DMS114 treated with DMSO at 0.1 percent for 48 hours (cell line): ENCODE measurements around the gene HOXD10.

Experiments
- DNase-seq: peaks from one replicate; lab custom pipeline; 2025; ENCODE audit not compliant: unreplicated experiment; lab: John Stamatoyannopoulos, UW

The HOXD10 gene

DNA sequence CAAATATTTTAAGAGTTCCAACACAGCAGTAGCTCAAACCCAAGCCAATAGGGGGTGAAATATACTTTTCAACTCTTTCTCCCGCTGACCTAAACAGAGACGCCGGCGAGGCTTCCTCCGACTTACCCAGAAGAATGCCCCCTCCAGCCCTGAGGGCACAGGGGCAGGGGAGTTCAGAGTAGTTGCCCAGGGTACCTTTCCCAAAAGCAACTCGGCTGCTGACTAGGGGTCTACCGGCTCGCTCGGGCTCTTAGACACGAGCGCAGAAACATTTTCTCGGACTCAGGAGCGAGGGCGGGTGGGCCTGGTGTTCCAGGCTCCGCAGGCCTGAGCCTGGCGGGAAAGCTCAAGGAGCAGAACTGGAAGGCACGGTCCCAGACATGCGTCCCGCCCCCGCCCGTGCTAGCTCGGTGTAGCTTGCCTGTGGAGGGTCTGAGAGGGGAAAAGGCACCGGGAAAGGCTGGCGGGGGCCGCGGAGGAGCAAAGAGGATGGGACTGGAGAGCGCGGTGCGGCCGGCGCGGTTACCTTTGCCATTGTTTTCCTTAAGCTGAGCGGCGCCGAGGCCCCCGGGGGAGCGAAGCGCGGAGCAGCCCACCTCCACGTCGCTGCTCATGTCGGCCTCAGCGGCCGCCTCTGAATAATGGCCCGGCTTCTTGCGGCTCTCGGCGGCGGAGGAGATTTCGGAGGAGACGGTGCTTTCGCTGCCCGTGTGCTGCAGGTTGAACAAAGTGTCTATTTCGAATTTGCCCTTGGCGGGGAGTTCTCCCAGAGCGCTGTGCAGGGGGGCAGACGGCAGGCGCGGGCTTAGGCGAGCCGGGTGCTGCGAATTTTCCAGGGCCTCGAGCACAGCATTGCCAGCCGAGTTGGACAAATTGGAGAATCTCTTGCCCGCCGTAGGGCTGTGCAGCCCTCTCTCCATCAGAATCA lies 33.5 kb upstream of the HOXD10 start:
- peak; percentile 18 for DNase-seq

DNA sequence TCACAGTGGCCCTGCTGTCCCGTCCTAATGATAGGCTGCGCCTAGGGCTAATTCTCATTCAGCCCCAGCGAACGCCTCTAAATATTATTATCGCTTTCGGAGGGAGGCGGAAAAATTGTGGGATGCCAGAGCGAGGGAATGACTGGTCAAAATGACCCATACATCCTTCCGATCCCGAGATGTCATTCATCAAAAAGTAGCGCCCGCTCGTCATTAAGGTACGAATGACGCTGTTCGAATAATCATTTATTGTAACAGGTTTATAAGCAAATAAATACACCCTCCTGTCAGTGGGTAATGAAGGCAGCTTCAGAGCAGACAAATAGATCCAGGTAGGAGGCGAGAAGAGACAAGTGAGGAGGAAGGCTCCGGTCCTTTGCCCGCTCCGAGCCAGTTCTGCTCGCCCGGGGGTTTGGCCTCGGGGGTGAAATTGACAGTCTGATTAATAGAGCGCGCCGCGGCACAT lies 32.7 kb upstream of the HOXD10 start, which contains the start of gene EVX2:
TSS of gene EVX2 (minus strand) at position 167 of the 466 bp plus-strand sequence. CDS start 186 bp downstream, outside the sequence.
- no peak for DNase-seq

GRCh38 chr2:176084611-176085119 lies 31.9 kb upstream of the HOXD10 start:
- no peak for DNase-seq

GRCh38 chr2:176085120-176085788 lies 31.3 kb upstream of the HOXD10 start:
- no peak for DNase-seq

DNA sequence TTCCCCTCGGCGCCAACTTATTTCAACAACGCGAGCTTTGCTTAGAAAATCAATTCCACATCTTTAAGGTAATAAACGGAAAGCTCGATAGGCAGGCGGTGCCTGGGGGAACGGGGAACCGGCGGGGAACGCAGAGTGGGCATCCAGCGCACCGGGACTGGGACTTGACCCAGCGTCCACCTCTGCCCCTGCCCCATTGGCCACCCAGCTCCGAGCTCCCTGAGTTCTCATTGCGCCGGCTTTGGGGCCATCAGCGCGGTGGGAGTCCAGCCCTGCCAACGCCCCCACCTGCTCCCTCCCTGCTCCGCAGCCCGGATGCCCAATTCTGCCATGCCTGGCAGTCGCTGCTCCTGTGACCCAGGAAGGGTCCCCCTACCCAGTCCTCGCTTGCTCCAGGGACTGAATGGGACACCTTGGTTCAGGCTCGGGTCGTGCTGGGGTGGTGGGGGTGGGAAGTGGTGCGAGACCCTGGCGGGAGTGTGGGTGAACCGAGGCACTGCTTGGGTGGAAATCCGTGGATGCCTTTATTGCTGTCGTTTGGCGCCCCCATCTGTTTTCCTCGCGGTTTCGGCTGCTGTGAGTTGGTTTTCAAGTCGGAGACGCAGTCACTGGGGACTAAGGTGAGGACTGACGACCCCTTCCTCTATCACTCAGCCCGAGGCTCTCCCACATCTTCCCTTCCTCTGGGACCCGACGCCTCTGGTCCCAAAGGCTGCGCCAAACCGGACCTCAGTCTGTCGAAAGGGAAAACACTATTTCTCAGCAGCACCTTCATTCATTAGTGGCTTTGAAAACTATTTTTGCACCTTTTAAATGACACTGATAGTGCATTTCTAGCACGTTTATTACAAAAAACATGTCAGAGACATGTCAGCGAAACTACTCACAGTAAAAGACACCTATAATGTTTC lies 30.5 kb upstream of the HOXD10 start:
- DNase-seq: peak; percentile 22

DNA sequence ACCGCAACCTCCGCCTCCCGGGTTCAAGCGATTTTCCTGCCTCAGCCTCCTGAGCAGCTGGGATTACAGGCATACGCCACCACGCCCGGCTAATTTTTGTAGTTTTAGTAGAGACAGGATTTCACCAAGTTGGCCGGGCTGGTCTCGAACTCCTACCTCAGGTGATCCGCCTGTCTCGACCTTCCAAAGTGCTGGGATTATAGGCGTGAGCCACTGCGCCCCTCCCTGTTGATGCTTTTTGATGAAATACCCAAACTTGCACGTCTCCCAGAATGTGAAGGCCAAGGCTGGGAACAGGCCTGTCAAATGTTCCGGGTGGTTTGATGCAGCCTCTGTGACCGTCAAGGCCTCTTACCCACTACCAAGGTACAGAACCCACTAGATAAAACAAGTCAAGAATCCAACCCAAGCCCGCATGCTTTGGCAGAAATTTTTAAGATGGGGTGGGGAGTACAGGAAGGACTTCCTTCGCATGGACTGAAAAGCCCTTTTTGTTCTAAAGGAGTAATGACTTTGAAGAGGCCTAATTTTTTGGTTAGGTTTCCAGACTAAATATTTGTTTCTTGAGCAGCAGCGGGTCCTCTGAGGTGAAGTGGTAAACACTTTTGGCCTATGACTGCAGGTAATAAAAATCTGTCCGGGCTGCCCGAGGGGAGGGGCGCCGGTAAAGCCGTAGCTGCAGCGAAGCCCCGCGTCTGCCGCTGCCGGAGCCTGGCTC lies 29.1 kb upstream of the HOXD10 start:
- no peak for DNase-seq

- DNase-seq: no peak
These were observed 28.3 kb upstream of the HOXD10 start for GRCh38 chr2:176088048-176088936.

DNA sequence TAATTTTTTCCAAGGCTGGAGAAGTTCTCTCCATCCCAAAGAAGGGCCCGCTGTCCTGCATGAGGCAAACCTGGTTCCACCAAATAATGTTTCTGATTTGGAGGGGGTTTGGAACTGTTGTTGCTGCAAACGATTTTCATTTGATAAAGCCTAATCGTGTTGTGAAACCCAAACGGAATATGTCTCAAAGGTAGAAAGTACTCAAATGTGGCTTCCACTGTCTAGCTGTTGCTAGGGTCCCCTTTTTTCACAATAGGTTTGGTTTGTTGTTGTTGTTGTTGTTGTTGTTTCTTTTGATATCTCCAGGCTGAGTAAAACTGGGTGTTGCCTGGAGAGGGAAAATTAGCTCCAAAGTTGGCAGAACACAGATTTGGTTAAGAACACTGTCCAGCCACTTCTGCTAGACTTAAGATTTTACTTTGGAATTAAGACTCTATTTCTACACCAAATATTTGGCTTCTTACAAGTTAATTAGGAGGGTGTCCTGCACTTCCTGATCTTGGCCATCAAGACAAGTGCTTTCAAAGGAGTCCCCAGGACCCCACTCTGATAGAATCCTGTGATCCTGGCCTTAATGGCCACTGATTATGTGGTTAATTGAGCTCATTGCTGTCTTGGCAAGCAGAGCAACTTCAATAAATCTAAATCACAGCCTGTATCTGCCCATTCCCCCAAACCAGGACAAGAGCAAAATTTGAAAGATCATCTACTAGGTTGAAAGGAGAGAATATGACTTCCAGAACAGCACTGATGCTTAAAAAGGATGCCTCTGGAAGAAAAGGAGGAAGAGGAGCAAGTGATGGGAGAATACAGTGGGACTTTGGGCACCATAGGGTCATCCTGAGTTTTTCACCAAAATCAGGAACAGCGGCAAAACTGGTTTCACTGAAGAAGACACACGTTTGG lies 27.4 kb upstream of the HOXD10 start:
- no peak for DNase-seq

DNA sequence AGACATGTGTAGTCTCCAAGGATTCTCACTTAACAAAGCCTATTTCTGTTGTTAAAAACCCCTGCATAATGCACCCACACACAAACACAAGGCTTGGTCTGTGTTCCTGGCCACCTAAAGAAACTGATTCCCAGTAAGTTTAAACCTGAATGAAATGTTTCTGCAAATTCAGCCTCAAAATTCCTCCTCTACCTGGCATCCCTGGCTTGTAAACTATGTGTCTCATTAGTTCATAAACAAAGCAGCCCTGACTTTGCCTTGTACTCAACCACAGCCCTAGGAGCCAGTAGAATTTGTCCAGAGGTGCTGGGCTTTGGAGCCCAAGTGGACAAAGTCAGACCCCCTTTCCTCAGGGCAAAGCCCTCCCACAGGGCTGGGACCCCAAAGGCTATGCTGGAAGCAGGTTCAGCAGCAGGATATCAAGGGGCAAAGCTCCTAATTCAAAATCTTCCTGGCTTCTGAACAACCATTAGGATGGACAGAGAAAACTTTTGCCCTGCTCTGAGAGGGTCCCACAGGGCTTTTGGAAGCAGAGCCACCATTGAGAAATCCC lies 26.7 kb upstream of the HOXD10 start:
- DNase-seq: no peak

GRCh38 chr2:176090862-176091261 lies 25.7 kb upstream of the HOXD10 start:
- DNase-seq: no peak

- no peak for DNase-seq
These were observed 25.0 kb upstream of the HOXD10 start for GRCh38 chr2:176091329-176092258.

DNA sequence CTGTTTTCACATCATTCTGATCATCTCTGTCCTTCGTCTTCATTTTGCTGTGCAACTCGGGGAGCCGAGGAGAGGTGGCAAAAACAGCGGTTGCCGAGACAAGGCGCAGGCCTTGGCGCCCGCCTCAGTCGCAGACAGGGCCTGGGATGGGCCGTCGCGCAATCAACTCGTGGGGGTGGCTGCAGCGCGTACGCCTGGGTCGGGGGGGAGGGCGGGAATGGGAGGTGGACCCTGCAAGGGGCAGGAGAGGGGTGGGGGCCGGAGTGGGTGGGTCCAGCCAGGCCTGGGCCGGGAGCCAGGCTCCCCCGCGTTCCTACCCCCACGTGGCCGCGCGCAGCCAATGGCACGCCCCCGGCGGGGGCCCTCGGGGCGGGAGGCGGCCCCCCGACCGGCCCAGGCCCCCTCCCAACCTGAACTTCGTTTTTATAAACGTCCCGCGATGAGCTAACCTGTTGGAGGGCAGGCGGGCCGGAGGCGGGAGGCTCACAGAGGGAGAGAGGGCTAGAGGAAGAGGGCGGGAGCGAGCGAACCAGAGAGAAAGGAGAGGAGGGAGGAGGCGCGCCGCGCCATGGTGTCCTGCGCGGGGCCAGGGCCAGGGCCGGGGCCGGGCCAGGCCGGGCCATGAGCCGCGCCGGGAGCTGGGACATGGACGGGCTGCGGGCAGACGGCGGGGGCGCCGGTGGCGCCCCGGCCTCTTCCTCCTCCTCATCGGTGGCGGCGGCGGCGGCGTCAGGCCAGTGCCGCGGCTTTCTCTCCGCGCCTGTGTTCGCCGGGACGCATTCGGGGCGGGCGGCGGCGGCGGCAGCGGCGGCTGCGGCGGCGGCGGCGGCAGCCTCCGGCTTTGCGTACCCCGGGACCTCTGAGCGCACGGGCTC lies 24.1 kb upstream of the HOXD10 start, which contains the start of gene HOXD13:
TSS of gene HOXD13 (plus strand) at position 452 of the 875 bp plus-strand sequence. CDS start at position 622, 170 bp downstream.
- DNase-seq: no peak

DNA sequence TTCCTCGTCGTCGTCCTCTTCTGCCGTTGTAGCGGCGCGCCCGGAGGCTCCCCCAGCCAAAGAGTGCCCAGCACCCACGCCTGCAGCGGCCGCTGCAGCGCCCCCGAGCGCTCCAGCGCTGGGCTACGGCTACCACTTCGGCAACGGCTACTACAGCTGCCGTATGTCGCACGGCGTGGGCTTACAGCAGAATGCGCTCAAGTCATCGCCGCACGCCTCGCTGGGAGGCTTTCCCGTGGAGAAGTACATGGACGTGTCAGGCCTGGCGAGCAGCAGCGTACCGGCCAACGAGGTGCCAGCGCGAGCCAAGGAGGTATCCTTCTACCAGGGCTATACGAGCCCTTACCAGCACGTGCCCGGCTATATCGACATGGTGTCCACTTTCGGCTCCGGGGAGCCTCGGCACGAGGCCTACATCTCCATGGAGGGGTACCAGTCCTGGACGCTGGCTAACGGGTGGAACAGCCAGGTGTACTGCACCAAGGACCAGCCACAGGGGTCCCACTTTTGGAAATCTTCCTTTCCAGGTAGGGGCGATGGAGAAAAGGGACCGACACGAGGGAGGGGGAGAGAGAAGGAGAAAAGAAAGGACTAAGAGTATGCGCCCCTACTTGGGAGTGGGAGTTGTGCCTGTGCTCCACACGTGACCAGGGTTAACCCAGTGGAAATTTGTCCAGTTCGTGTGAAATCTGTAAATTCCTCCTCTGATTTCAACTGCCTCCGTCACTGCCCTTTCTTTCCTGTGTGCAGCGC lies 23.3 kb upstream of the HOXD10 start:
- DNase-seq: no peak

DNA sequence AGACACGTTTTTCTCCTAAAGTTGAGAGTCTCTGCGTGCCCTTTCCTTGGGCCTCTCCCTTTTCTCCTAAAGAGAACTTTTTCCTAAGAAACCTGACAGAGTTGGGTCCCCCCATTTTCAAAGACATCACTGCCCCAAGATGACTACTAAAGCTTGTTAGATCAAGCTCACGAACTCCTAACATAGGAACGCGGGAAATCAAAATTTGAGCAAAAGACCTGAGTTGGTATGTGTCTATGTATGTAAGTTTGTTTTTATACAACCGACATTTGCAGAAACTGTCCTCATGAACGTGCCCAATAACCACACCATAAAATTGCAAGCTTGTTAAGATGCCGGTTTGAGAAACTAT lies 22.7 kb upstream of the HOXD10 start:
- no peak for DNase-seq

GRCh38 chr2:176094349-176094748 lies 22.2 kb upstream of the HOXD10 start:
- DNase-seq: no peak
